Measurements from ENCODE around the gene DNAH17. TPM values are rescaled to one million over a fixed set of nuclear protein-coding genes. Genes with fewer than 3 reads are reported as not detected.

The DNAH17 gene
- total RNA-seq, 1 donor from 2014 or later: 0.54 TPM

- Mint-ChIP-seq H3K27ac (ENCODE audit: unreplicated experiment) (peak overlapping the region; percentile 50), H3K4me3 (ENCODE audit: unreplicated experiment) (peak overlapping the region; percentile 95), H3K4me1 (ENCODE audit: unreplicated experiment) (peaks cover 74% of the 10 kb centered on the region), H3K9me3 (ENCODE audit: unreplicated experiment) (no peaks in the 10 kb centered on the region), H3K36me3 (ENCODE audit: unreplicated experiment) (peaks cover 12% of the 10 kb centered on the region), H3K27me3 (ENCODE audit: unreplicated experiment) (no peaks in the 10 kb centered on the region)
- DNase-seq (ENCODE audit: extremely low spot score, unreplicated experiment): no peak
- no peak for TF ChIP-seq CTCF (IDR thresholded peaks at IDR 0.05)
These were observed 196.8 kb downstream of the DNAH17 start for GRCh38 chr17:78380370-78380769.

- Mint-ChIP-seq H3K27me3 (ENCODE audit: unreplicated experiment) (no peaks in the 10 kb centered on the region), H3K4me3 (ENCODE audit: unreplicated experiment) (peak overlapping the region; percentile 95), H3K9me3 (ENCODE audit: unreplicated experiment) (no peaks in the 10 kb centered on the region), H3K36me3 (ENCODE audit: unreplicated experiment) (peaks cover 9% of the 10 kb centered on the region), H3K27ac (ENCODE audit: unreplicated experiment) (peak overlapping the region; percentile 88), H3K4me1 (ENCODE audit: unreplicated experiment) (peaks cover 76% of the 10 kb centered on the region)
- TF ChIP-seq CTCF (IDR thresholded peaks at IDR 0.05): no peak
- DNase-seq (ENCODE audit: extremely low spot score, unreplicated experiment): no peak
These were observed 198.1 kb downstream of the DNAH17 start for GRCh38 chr17:78379131-78379491.

GRCh38 chr17:78378225-78379130 is 198.7 kb downstream of the DNAH17 start, which contains the start of gene PGS1:
PGS1 (plus strand) TSS chr17:78378649; CDS start chr17:78378666, 17 bp downstream.
- TF ChIP-seq CTCF (IDR thresholded peaks at IDR 0.05): no peak
- Mint-ChIP-seq H3K27ac (ENCODE audit: unreplicated experiment) (peak within 1 kb of the TSS; percentile 88), H3K27me3 (ENCODE audit: unreplicated experiment) (no peaks in the 10 kb centered on the region), H3K4me1 (ENCODE audit: unreplicated experiment) (peaks cover 71% of the 10 kb centered on the region), H3K4me3 (ENCODE audit: unreplicated experiment) (peak within 1 kb of the TSS; percentile 95), H3K9me3 (ENCODE audit: unreplicated experiment) (no peaks in the 10 kb centered on the region), H3K36me3 (ENCODE audit: unreplicated experiment) (peaks cover 9% of the 10 kb centered on the region)
- peak; percentile 92 for DNase-seq (ENCODE audit: extremely low spot score, unreplicated experiment)

- Mint-ChIP-seq H3K4me3 (ENCODE audit: unreplicated experiment) (peak overlapping the region; percentile 95), H3K4me1 (ENCODE audit: unreplicated experiment) (peaks cover 68% of the 10 kb centered on the region)
These were observed 199.4 kb downstream of the DNAH17 start for GRCh38 chr17:78377858-78378224.

More at GRCh38 chr17:78377858-78378224, 199.4 kb downstream of the DNAH17 start:
- H3K27me3 Mint-ChIP-seq (ENCODE audit: unreplicated experiment): no peaks in the 10 kb centered on the region
- TF ChIP-seq CTCF (IDR thresholded peaks at IDR 0.05): no peak
- H3K36me3 Mint-ChIP-seq (ENCODE audit: unreplicated experiment): peaks cover 9% of the 10 kb centered on the region
- DNase-seq (ENCODE audit: extremely low spot score, unreplicated experiment): no peak
- H3K27ac Mint-ChIP-seq (ENCODE audit: unreplicated experiment): peak overlapping the region; percentile 66
- H3K9me3 Mint-ChIP-seq (ENCODE audit: unreplicated experiment): no peaks in the 10 kb centered on the region

All from osteocyte (in vitro differentiated cells).